HG03442 (cell line): Measurements from ENCODE around the gene TKTL1.
A peak's percentile ranks its signal among the peaks of the same experiment; 100 is the strongest.
"Not testable (repeated sequence)": the region's sequence is repeated elsewhere in the genome, so short reads cannot be mapped to it uniquely, and the experiment has no call there.

ENCODE experiments used
- ATAC-seq: cut with Tn5 transposase; IDR thresholded peaks from one replicate; pipeline ENCODE4 v1.9.1; 2021; ENCODE audit warnings: mild to moderate bottlenecking, moderate library complexity; ENCODE audit not compliant: unreplicated experiment

TKTL1 gene

GRCh38 chrX:154341399-154342298, 46.1 kb downstream of the TKTL1 start:
- peak; percentile 67 for ATAC-seq

GRCh38 chrX:154343063-154343462, 47.5 kb downstream of the TKTL1 start:
- ATAC-seq: not testable (repeated sequence)

- not testable (repeated sequence) for ATAC-seq
These were observed 48.0 kb downstream of the TKTL1 start for GRCh38 chrX:154343620-154344019.

- ATAC-seq: no peak
These were observed 52.5 kb downstream of the TKTL1 start for GRCh38 chrX:154348114-154348531.

GRCh38 chrX:154348646-154349358, 53.2 kb downstream of the TKTL1 start:
- no peak for ATAC-seq

- ATAC-seq: no peak
These were observed 53.9 kb downstream of the TKTL1 start for GRCh38 chrX:154349359-154349935.

- no peak for ATAC-seq
These were observed 54.4 kb downstream of the TKTL1 start for GRCh38 chrX:154349979-154350378.

- ATAC-seq: no peak
These were observed 55.0 kb downstream of the TKTL1 start for GRCh38 chrX:154350429-154351182.

- ATAC-seq: no peak
These were observed 55.8 kb downstream of the TKTL1 start for GRCh38 chrX:154351183-154352011.

GRCh38 chrX:154352012-154352401, 56.4 kb downstream of the TKTL1 start:
- ATAC-seq: no peak

- no peak for ATAC-seq
These were observed 56.9 kb downstream of the TKTL1 start for GRCh38 chrX:154352466-154352865.

GRCh38 chrX:154353172-154353843, 57.7 kb downstream of the TKTL1 start:
- no peak for ATAC-seq

GRCh38 chrX:154354013-154354412, 58.4 kb downstream of the TKTL1 start:
- ATAC-seq: no peak

- ATAC-seq: no peak
These were observed 58.9 kb downstream of the TKTL1 start for GRCh38 chrX:154354516-154354915.

GRCh38 chrX:154355094-154355775, 59.6 kb downstream of the TKTL1 start:
- no peak for ATAC-seq

GRCh38 chrX:154355776-154356140, 60.2 kb downstream of the TKTL1 start:
- no peak for ATAC-seq

- ATAC-seq: no peak
These were observed 61.0 kb downstream of the TKTL1 start for GRCh38 chrX:154356596-154356995.

- no peak for ATAC-seq
These were observed 61.6 kb downstream of the TKTL1 start for GRCh38 chrX:154357205-154357604.

GRCh38 chrX:154358011-154358410, 62.4 kb downstream of the TKTL1 start:
- no peak for ATAC-seq
